GM12878 (cell line): ENCODE results near the gene CASP10. TPM values are rescaled to one million over a fixed set of nuclear protein-coding genes. Genes with fewer than 3 reads are reported as not detected.

Experiments
- E2F8 ChIP-seq: fragments of 450-650 bp; IDR thresholded peaks from 2 replicates; pipeline ENCODE4 v1.6.1; 2018; ENCODE audit warnings: mild to moderate bottlenecking, low read depth, moderate library complexity; ENCODE audit not compliant: partially characterized antibody
- FOXM1 ChIP-seq: IDR thresholded peaks from 2 replicates; pipeline ENCODE4 v1.6.1; 2012; ENCODE audit warnings: low read depth, mild to moderate bottlenecking, inconsistent platforms, low read length, moderate library complexity
- IKZF2 ChIP-seq, 2 experiments: fragments of 450-650 bp; IDR thresholded peaks; 2 replicates each; pipeline ENCODE4 v1.6.1; 2017; ENCODE audit warnings: mild to moderate bottlenecking in 2 of 2, moderate library complexity in 2 of 2
- MYB ChIP-seq: fragments of 150-350 bp; IDR thresholded peaks from 2 replicates; pipeline ENCODE4 v1.6.1; 2014; ENCODE audit warnings: mild to moderate bottlenecking, low read depth, low read length, borderline replicate concordance
- NBN ChIP-seq: fragments of 450-650 bp; IDR thresholded peaks from 2 replicates; pipeline ENCODE4 v1.6.1; 2016
- RAD21 ChIP-seq: IDR thresholded peaks from 2 replicates; pipeline ENCODE4 v1.6.1; 2011; ENCODE audit warnings: mild to moderate bottlenecking, low read depth, low read length, moderate library complexity; ENCODE audit not compliant: insufficient read depth
- RFX5 ChIP-seq: IDR thresholded peaks from 2 replicates; pipeline ENCODE4 v1.6.1; 2011; ENCODE audit warnings: low read depth, low read length, improper control_type of control experiment
- SIN3A ChIP-seq: IDR thresholded peaks from 2 replicates; pipeline ENCODE4 v1.6.1; 2012; ENCODE audit warnings: low read depth, low read length, improper control_type of control experiment
- SMARCA5 ChIP-seq: fragments of 450-650 bp; IDR thresholded peaks from 2 replicates; pipeline ENCODE4 v1.6.1; 2017; ENCODE audit warnings: mild to moderate bottlenecking
- STAT3 ChIP-seq: IDR thresholded peaks from 2 replicates; pipeline ENCODE4 v1.6.1; 2011; ENCODE audit warnings: low read depth, low read length, improper control_type of control experiment
- TBL1XR1 ChIP-seq: IDR thresholded peaks from 2 replicates; pipeline ENCODE4 v1.6.1; 2012; ENCODE audit warnings: low read depth, low read length, improper control_type of control experiment
- polyA plus RNA-seq, 11 experiments: library from polyadenylated mRNA; depleted of rRNA in 4 of 11; unstranded in 6 of 11; stranded (reverse) in 5 of 11; fragments of >200 nt; fragmentation: Nextera tagmentation in 4 of 11; fragmentation: Illumina TruSeq in 1 of 11; extraction: Ambion mirVana in 4 of 11; extraction: Trizol in 1 of 11; gene quantifications; 1 replicate in 1 of 11; 2 replicates in 10 of 11; pipeline versions ENCODE4 v1.2.1 to v1.2.3, GENCODE V29; 2011 to 2016; ENCODE audit warnings: inconsistent platforms in 2 of 11, missing spikeins in 2 of 11, low read depth in 1 of 11
- total RNA-seq, 4 experiments: library from RNA; depleted of rRNA in 3 of 4; stranded (reverse); fragments of >200 nt in 3 of 4; fragmentation: Illumina TruSeq in 1 of 4; extraction: Trizol in 1 of 4; gene quantifications; 2 replicates each; pipeline versions ENCODE4 v1.2.1 to v1.2.3, GENCODE V29; 2013 to 2021
- TF ChIP-seq, protein P1 (sequence below): fragments of 450-650 bp; conservative IDR thresholded peaks from 2 replicates; pipeline ENCODE4 v1.6.1; 2017; ENCODE audit warnings: mild to moderate bottlenecking, moderate library complexity
- TF ChIP-seq, protein P2 (sequence below): fragments of 450-650 bp; IDR thresholded peaks from 2 replicates; pipeline ENCODE4 v1.6.1; 2017; ENCODE audit warnings: antibody characterized with exemption, mild to moderate bottlenecking, moderate library complexity

Gene CASP10
- total and polyA plus RNA-seq, 10 of the 15 experiments (the other 5 are each of a cell fraction or from before 2014, with no cell fraction given), result 7.2 to 14.1 (median 10.8) TPM

GRCh38 chr2:201158111-201158929 lies 24.6 kb upstream of the CASP10 start (continued):
- TF ChIP-seq SMARCA5 (peak; percentile 32; the same call in 1 of the 2 replicates), MYB (no peak), RAD21 (peak; percentile 77), E2F8 (no peak), RFX5 (no peak), TBL1XR1 (no peak; the same call in 1 of the 2 replicates), NBN (peak; percentile 71; the same call in 1 of the 2 replicates), IKZF2 (IDR thresholded peaks at IDR 0.05) (peak; percentile 97 to 98), STAT3 (no peak), SIN3A (no peak), FOXM1 (no peak; the same call in 1 of the 2 replicates)
- TF ChIP-seq, protein P1, sequence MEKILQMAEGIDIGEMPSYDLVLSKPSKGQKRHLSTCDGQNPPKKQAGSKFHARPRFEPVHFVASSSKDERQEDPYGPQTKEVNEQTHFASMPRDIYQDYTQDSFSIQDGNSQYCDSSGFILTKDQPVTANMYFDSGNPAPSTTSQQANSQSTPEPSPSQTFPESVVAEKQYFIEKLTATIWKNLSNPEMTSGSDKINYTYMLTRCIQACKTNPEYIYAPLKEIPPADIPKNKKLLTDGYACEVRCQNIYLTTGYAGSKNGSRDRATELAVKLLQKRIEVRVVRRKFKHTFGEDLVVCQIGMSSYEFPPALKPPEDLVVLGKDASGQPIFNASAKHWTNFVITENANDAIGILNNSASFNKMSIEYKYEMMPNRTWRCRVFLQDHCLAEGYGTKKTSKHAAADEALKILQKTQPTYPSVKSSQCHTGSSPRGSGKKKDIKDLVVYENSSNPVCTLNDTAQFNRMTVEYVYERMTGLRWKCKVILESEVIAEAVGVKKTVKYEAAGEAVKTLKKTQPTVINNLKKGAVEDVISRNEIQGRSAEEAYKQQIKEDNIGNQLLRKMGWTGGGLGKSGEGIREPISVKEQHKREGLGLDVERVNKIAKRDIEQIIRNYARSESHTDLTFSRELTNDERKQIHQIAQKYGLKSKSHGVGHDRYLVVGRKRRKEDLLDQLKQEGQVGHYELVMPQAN, result peak; percentile 55; the same call in 1 of the 2 replicates
- TF ChIP-seq, protein P2, sequence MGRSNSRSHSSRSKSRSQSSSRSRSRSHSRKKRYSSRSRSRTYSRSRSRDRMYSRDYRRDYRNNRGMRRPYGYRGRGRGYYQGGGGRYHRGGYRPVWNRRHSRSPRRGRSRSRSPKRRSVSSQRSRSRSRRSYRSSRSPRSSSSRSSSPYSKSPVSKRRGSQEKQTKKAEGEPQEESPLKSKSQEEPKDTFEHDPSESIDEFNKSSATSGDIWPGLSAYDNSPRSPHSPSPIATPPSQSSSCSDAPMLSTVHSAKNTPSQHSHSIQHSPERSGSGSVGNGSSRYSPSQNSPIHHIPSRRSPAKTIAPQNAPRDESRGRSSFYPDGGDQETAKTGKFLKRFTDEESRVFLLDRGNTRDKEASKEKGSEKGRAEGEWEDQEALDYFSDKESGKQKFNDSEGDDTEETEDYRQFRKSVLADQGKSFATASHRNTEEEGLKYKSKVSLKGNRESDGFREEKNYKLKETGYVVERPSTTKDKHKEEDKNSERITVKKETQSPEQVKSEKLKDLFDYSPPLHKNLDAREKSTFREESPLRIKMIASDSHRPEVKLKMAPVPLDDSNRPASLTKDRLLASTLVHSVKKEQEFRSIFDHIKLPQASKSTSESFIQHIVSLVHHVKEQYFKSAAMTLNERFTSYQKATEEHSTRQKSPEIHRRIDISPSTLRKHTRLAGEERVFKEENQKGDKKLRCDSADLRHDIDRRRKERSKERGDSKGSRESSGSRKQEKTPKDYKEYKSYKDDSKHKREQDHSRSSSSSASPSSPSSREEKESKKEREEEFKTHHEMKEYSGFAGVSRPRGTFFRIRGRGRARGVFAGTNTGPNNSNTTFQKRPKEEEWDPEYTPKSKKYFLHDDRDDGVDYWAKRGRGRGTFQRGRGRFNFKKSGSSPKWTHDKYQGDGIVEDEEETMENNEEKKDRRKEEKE, result no peak
- TF ChIP-seq, all 136 proteins: peak for 46
